WTC11 (cell line): Measurements from ENCODE around the gene CELF2.

Source experiments
- ATF3 ChIP-seq: sonication (generic); formaldehyde crosslinking; conservative IDR thresholded peaks from 2 replicates; pipeline ENCODE4 v1.8.1; 2022; ENCODE audit warnings: mild to moderate bottlenecking, missing genetic modification reagents
- FOXJ3 ChIP-seq: sonication (generic); formaldehyde crosslinking; IDR thresholded peaks from 2 replicates; pipeline ENCODE4 v1.9.0; 2021; ENCODE audit warnings: missing genetic modification reagents, mild to moderate bottlenecking, borderline replicate concordance
- NR2C2 ChIP-seq: sonication (generic); formaldehyde crosslinking; IDR thresholded peaks from 2 replicates; pipeline ENCODE4 v1.8.0; 2022; ENCODE audit warnings: mild to moderate bottlenecking, missing genetic modification reagents
- SMAD3 ChIP-seq: sonication (generic); formaldehyde crosslinking; IDR thresholded peaks from 2 replicates; pipeline ENCODE4 v1.8.0; 2022; ENCODE audit warnings: missing genetic modification reagents, mild to moderate bottlenecking, borderline replicate concordance
- TP53 ChIP-seq: sonication (generic); formaldehyde crosslinking; IDR thresholded peaks from 2 replicates; pipeline ENCODE4 v1.8.1; 2023; ENCODE audit warnings: mild to moderate bottlenecking, missing genetic modification reagents
- TF ChIP-seq, protein P1 (sequence below): fragments of 200-600 bp; IDR thresholded peaks from 2 replicates; pipeline ENCODE4 v1.8.0; 2022; ENCODE audit warnings: antibody characterized with exemption
- TF ChIP-seq, protein P2 (sequence below): sonication (generic); formaldehyde crosslinking; IDR thresholded peaks from 2 replicates; pipeline ENCODE4 v1.8.1; 2022; ENCODE audit warnings: mild to moderate bottlenecking, missing genetic modification reagents, moderate library complexity, borderline replicate concordance

DNA sequence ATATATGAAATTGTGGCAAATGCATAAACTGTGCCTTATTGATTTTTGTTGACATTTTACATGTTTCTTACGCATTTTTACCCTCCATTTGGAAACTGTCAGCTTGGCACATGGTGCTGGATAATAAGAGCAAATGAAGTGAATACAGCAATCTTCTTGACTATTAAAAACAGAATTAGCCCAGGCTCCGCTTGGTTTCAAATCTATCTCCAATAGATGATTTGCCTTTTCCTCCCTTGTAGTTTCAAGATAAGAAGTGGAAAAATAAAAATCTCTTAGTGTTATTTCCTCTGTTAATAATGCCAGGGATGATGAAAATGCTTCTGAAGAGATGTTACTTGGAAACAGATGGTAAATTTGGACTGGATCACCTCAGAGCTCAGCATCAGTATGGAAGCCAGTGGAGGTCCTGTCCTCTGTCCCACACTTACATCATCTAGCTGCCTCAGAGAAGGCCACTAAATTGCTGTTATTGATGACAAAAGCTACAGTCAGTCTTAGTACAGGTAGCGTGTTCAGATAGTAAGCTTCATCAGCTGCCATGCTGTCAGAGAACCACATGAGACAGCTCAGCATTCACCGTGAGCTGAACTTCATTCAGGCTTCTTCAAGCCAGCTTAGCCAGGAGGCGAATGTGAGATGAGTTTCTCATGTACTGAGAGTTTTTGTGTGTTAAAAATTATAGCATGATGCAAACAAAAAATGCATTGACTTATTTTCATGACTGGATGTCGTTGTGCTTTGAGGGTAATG lies 246.8 kb downstream of the CELF2 start:
- TF ChIP-seq, protein P1, sequence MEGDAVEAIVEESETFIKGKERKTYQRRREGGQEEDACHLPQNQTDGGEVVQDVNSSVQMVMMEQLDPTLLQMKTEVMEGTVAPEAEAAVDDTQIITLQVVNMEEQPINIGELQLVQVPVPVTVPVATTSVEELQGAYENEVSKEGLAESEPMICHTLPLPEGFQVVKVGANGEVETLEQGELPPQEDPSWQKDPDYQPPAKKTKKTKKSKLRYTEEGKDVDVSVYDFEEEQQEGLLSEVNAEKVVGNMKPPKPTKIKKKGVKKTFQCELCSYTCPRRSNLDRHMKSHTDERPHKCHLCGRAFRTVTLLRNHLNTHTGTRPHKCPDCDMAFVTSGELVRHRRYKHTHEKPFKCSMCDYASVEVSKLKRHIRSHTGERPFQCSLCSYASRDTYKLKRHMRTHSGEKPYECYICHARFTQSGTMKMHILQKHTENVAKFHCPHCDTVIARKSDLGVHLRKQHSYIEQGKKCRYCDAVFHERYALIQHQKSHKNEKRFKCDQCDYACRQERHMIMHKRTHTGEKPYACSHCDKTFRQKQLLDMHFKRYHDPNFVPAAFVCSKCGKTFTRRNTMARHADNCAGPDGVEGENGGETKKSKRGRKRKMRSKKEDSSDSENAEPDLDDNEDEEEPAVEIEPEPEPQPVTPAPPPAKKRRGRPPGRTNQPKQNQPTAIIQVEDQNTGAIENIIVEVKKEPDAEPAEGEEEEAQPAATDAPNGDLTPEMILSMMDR: no peak
- TF ChIP-seq ATF3 (no peak), FOXJ3 (no peak), TP53 (CRISPR knock-in tag) (no peak), SMAD3 (no peak), NR2C2 (no peak)
- TF ChIP-seq, protein P2, sequence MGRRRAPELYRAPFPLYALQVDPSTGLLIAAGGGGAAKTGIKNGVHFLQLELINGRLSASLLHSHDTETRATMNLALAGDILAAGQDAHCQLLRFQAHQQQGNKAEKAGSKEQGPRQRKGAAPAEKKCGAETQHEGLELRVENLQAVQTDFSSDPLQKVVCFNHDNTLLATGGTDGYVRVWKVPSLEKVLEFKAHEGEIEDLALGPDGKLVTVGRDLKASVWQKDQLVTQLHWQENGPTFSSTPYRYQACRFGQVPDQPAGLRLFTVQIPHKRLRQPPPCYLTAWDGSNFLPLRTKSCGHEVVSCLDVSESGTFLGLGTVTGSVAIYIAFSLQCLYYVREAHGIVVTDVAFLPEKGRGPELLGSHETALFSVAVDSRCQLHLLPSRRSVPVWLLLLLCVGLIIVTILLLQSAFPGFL (CRISPR knock-in tag): no peak
